Uterus (tissue), 4 donors: ENCODE measurements around the gene ENPP4. TPM values are rescaled to one million over a fixed set of nuclear protein-coding genes. Genes with fewer than 3 reads are reported as not detected.
"Not testable (repeated sequence)": the region's sequence is repeated elsewhere in the genome, so short reads cannot be mapped to it uniquely, and the experiment has no call there.

ENCODE experiments used
- DNase-seq, 2 donors: peaks; one replicate each; pipeline ENCODE4 v3.0.0-alpha.2; 2019 to 2020
- H3K27ac ChIP-seq, 2 donors: fragments of 200-600 bp; sonication (generic); 1 replicate in 1 of 2; 2 replicates in 1 of 2; pipeline ENCODE4 v1.5.1; 2016 to 2018
- H3K27me3 ChIP-seq, 2 donors: fragments of 200-600 bp; sonication (generic); one replicate each; pipeline ENCODE4 v1.5.1; 2018 to 2019; ENCODE audit warnings: control low read depth in 1 of 2
- H3K36me3 ChIP-seq, 2 donors: fragments of 200-600 bp; sonication (generic); one replicate each; pipeline ENCODE4 v1.5.1; 2019; ENCODE audit warnings: control low read depth in 1 of 2
- H3K4me1 ChIP-seq, 2 donors: fragments of 200-600 bp; sonication (generic); one replicate each; pipeline ENCODE4 v1.5.1; 2018 to 2019; ENCODE audit warnings: control low read depth in 1 of 2
- H3K4me3 ChIP-seq, 2 donors: fragments of 200-600 bp; sonication (generic); 1 replicate in 1 of 2; 2 replicates in 1 of 2; pipeline ENCODE4 v1.5.1; 2018 to 2019; ENCODE audit warnings: mild to moderate bottlenecking in 1 of 2
- H3K9me3 ChIP-seq, 2 donors: fragments of 200-600 bp; sonication (generic); one replicate each; pipeline ENCODE4 v1.5.1; 2019; ENCODE audit warnings: control low read depth in 1 of 2
- CTCF ChIP-seq, 4 experiments: fragments of 200-600 bp in 2 of 4; fragments of 450-650 bp in 2 of 4; sonication (generic) in 2 of 4; IDR thresholded peaks; one replicate each; pipeline ENCODE4 v1.5.1; 2016 to 2019; ENCODE audit warnings: antibody characterized with exemption in 4 of 4, mild to moderate bottlenecking in 2 of 4, moderate library complexity in 1 of 4
- POLR2A ChIP-seq, 2 donors: fragments of 450-650 bp; IDR thresholded peaks; one replicate each; pipeline ENCODE4 v1.6.1; 2016; ENCODE audit warnings: antibody characterized with exemption in 2 of 2, mild to moderate bottlenecking in 1 of 2, moderate library complexity in 1 of 2
- intact Hi-C: fragments of 100-400 bp; cut with DNase I; formaldehyde crosslinking; loops from one replicate; pipeline ENCODE4 v1.15.1; 2023; ENCODE audit warnings: low total_unique reads
- total RNA-seq, 4 donors: library from RNA; depleted of rRNA in 3 of 4; stranded (reverse); fragments of >200 nt in 3 of 4; gene quantifications; one replicate each; pipeline versions ENCODE4 v1.1.0 to v1.2.4, GENCODE V29; 2014 to 2023
- donor health status: DM: yes; HTN: yes; CAD: no.

The ENPP4 gene
- total RNA-seq, 4 donors from 2014 or later = 1.3 to 9.1 (median 7.5) TPM

GRCh38 chr6:46138281-46138680 is 8.5 kb downstream of the ENPP4 start:
- no peak for DNase-seq

GRCh38 chr6:46144270-46144669 is 14.5 kb downstream of the ENPP4 start:
- no peaks in the 10 kb centered on the region for H3K27me3 ChIP-seq
- no peaks in the 10 kb centered on the region for H3K36me3 ChIP-seq
- no peak for DNase-seq
- intact Hi-C loops = no loop called here
- no peaks in the 10 kb centered on the region for H3K9me3 ChIP-seq
- TF ChIP-seq CTCF (IDR thresholded peaks at IDR 0.05) (no peak), POLR2A (IDR thresholded peaks at IDR 0.05) (no peak)
- no peak overlapping the region for H3K4me3 ChIP-seq
- no peaks in the 10 kb centered on the region for H3K4me1 ChIP-seq
- no peak overlapping the region for H3K27ac ChIP-seq

More at GRCh38 chr6:46138281-46138680, 8.5 kb downstream of the ENPP4 start:
- no peak for TF ChIP-seq CTCF (IDR thresholded peaks at IDR 0.05)
- TF ChIP-seq POLR2A (IDR thresholded peaks at IDR 0.05) = no peak
- Histone ChIP-seq H3K36me3 (no peaks in the 10 kb centered on the region), H3K4me1 (no peaks in the 10 kb centered on the region), H3K27ac (no peak overlapping the region), H3K27me3 (no peaks in the 10 kb centered on the region), H3K4me3 (no peak overlapping the region), H3K9me3 (no peaks in the 10 kb centered on the region)
- intact Hi-C loops = no loop called here

- intact Hi-C loops, H3K27me3 ChIP-seq, H3K27ac ChIP-seq, H3K9me3 ChIP-seq, H3K4me3 ChIP-seq, H3K36me3 ChIP-seq, H3K4me1 ChIP-seq, DNase-seq: not testable (repeated sequence)
These were observed 19.3 kb downstream of the ENPP4 start for GRCh38 chr6:46149066-46149465.

GRCh38 chr6:46156701-46157100 is 26.9 kb downstream of the ENPP4 start:
- TF ChIP-seq CTCF (IDR thresholded peaks at IDR 0.05) (no peak), POLR2A (IDR thresholded peaks at IDR 0.05) (no peak)
- no peaks in the 10 kb centered on the region for H3K4me1 ChIP-seq
- H3K27ac ChIP-seq = no peak overlapping the region
- intact Hi-C loops = no loop called here
- no peak for DNase-seq
- no peaks in the 10 kb centered on the region for H3K9me3 ChIP-seq
- H3K36me3 ChIP-seq = no peaks in the 10 kb centered on the region
- H3K4me3 ChIP-seq = no peak overlapping the region
- no peaks in the 10 kb centered on the region for H3K27me3 ChIP-seq

- DNase-seq = no peak
- Histone ChIP-seq H3K27me3 (no peaks in the 10 kb centered on the region), H3K4me3 (no peak overlapping the region), H3K27ac (no peak overlapping the region), H3K36me3 (no peaks in the 10 kb centered on the region), H3K4me1 (no peaks in the 10 kb centered on the region), H3K9me3 (no peaks in the 10 kb centered on the region)
- intact Hi-C loops = no loop called here
- TF ChIP-seq CTCF (IDR thresholded peaks at IDR 0.05) (no peak), POLR2A (IDR thresholded peaks at IDR 0.05) (no peak)
These were observed 29.4 kb downstream of the ENPP4 start for GRCh38 chr6:46159229-46159628.

GRCh38 chr6:46160102-46160501 is 30.3 kb downstream of the ENPP4 start:
- DNase-seq = no peak
- H3K4me1 ChIP-seq = no peaks in the 10 kb centered on the region
- H3K9me3 ChIP-seq = no peaks in the 10 kb centered on the region
- H3K27ac ChIP-seq = no peak overlapping the region
- H3K27me3 ChIP-seq = no peaks in the 10 kb centered on the region
- H3K4me3 ChIP-seq = no peak overlapping the region
- intact Hi-C loops = no loop called here
- no peak for TF ChIP-seq POLR2A (IDR thresholded peaks at IDR 0.05)
- TF ChIP-seq CTCF (IDR thresholded peaks at IDR 0.05) = no peak
- no peaks in the 10 kb centered on the region for H3K36me3 ChIP-seq
